ENCODE results near the gene TECPR1. TPM values are rescaled to one million over a fixed set of nuclear protein-coding genes. Genes with fewer than 3 reads are reported as not detected.
A peak's percentile ranks its signal among the peaks of the same experiment; 100 is the strongest.

The TECPR1 gene
- total and polyA plus RNA-seq, 2 of the 8 experiments (the other 6 are each of a cell fraction or from before 2014, with no cell fraction given): 1.3 to 11.1 TPM

GRCh38 chr7:98252425-98253054 is 508 bp upstream of the TECPR1 start:
- no peak for DNase-seq (ENCODE audit: low read depth in 1 of 2, low spot score in 2 of 2)
- no peak overlapping the region for H2AFZ ChIP-seq (ENCODE audit: low read length)
- no peak overlapping the region for H3K14ac ChIP-seq (ENCODE audit: insufficient read length)
- WGBS, 2 experiments (ENCODE audit: extremely low coverage in 1 of 2, insufficient coverage in 1 of 2, insufficient read length in 1 of 2, insufficient replicate concordance in 2 of 2, low coverage in 1 of 2, low lambda C conversion rate in 2 of 2, missing lambda C conversion rate in 1 of 2): 20% methylated on average over 25 of the region's 32 CpGs; no CpG with 5 or more reads in 1 of the 2 experiments
- H4K8ac ChIP-seq (ENCODE audit: extremely low read depth, insufficient read depth, low read length): no peak overlapping the region
- peak overlapping the region; percentile 78 for H3K56ac ChIP-seq (replicated peaks; ENCODE audit: insufficient read length, low read depth, low read length)
- H4K91ac ChIP-seq (replicated peaks; ENCODE audit: insufficient read length, low read length): no peak overlapping the region
- H3K23me2 ChIP-seq (ENCODE audit: low read depth, low read length): peaks cover 6% of the 10 kb centered on the region
- no peaks in the 10 kb centered on the region; a peak in 3 of 8 replicates for H3K36me3 ChIP-seq (ENCODE audit: control insufficient read depth in 2 of 4, insufficient read depth in 4 of 4, low read length in 3 of 4)
- H2AK5ac ChIP-seq (ENCODE audit: low read depth, low read length): no peak overlapping the region
- no peak overlapping the region; the same call in 1 of the 2 replicates for H3K27ac ChIP-seq (ENCODE audit: low read depth, low read length)
- no peak overlapping the region for H2BK20ac ChIP-seq (ENCODE audit: low read length)
- no peak overlapping the region for H3K23ac ChIP-seq (ENCODE audit: insufficient read length)
- no peak overlapping the region for H2BK15ac ChIP-seq (ENCODE audit: low read length)
- H2BK12ac ChIP-seq (ENCODE audit: low read depth, low read length): no peak overlapping the region
- no peak overlapping the region; the same call in none of the 2 replicates for H3K18ac ChIP-seq (ENCODE audit: extremely low read depth, low read length)
- H3K79me1 ChIP-seq (ENCODE audit: low read depth, low read length): no peaks in the 10 kb centered on the region; the same call in 1 of the 2 replicates
- H2BK120ac ChIP-seq (replicated peaks; ENCODE audit: low read depth, low read length): no peak overlapping the region
- peaks cover 0 to 2% of the 10 kb centered on the region in 2 experiments for H4K20me1 ChIP-seq (replicated peaks in 1 of 2; ENCODE audit: control insufficient read depth in 1 of 2, insufficient read depth in 2 of 2, low read length in 2 of 2)
- H3K9me3 ChIP-seq (ENCODE audit: insufficient read depth in 2 of 2, low read depth in 1 of 2, low read length in 1 of 2): no peaks in the 10 kb centered on the region
- H3K79me2 ChIP-seq (ENCODE audit: control insufficient read depth in 1 of 2, insufficient read depth in 2 of 2, low read length in 2 of 2): peaks cover 0 to 7% of the 10 kb centered on the region in 2 experiments; a peak in 1 of 4 replicates
- CTCF ChIA-PET (ENCODE audit: partially characterized antibody): interaction anchor here (1.0 to 1.5 kb wide), 3 partner anchors 13 to 148 kb away, joined by 3 to 4 read pairs (median 4); partner anchors contain the start of gene BAIAP2L1
- H3K9ac ChIP-seq (replicated peaks in 1 of 4; ENCODE audit: extremely low read depth in 1 of 4, low read depth in 3 of 4, low read length in 3 of 4): peak overlapping the region; percentile 26 to 57 (median 39); a peak in 3 of 7 replicates
- peak overlapping the region; percentile 77 to 91 (median 86) for H3K4me3 ChIP-seq (ENCODE audit: extremely low read depth in 1 of 4, insufficient read depth in 2 of 4, low read depth in 3 of 4, low read length in 4 of 4)
- no peak overlapping the region for H3K4ac ChIP-seq (replicated peaks; ENCODE audit: insufficient read length, low read depth, low read length)
- no peaks in the 10 kb centered on the region for H3K27me3 ChIP-seq (replicated peaks in 1 of 4; ENCODE audit: control insufficient read depth in 3 of 4, extremely low read depth in 1 of 4, insufficient read depth in 3 of 4, low read length in 3 of 4)
- FAIRE-seq: no peak
- peak overlapping the region; percentile 91 to 94 for H3K4me2 ChIP-seq (ENCODE audit: insufficient read depth in 1 of 2, low read depth in 2 of 2, low read length in 2 of 2)
- peak overlapping the region; percentile 77 for H4K5ac ChIP-seq (ENCODE audit: insufficient read length, low read depth, low read length)
- no peak overlapping the region for H2BK5ac ChIP-seq (ENCODE audit: low read depth, low read length)
- POLR2A ChIA-PET (ENCODE audit: partially characterized antibody): interaction anchor here (0.5 kb wide), 1 partner anchor 550 kb away, joined by 3 read pairs; no protein-coding TSS in a partner anchor
- peaks cover 0 to 14% (median 3%) of the 10 kb centered on the region in 4 experiments; a peak in 4 of 7 replicates for H3K4me1 ChIP-seq (replicated peaks in 1 of 4; ENCODE audit: control insufficient read depth in 3 of 4, insufficient read depth in 4 of 4, low read length in 3 of 4)
- TF ChIP-seq, protein P1, sequence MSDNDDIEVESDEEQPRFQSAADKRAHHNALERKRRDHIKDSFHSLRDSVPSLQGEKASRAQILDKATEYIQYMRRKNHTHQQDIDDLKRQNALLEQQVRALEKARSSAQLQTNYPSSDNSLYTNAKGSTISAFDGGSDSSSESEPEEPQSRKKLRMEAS (IDR thresholded peaks at IDR 0.05): peak; percentile 13; the same call in 1 of the 2 replicates
